ENCODE measurements around the gene CFLAR.
"Not testable (repeated sequence)": the region's sequence is repeated elsewhere in the genome, so short reads cannot be mapped to it uniquely, and the experiment has no call there.

CFLAR gene

DNA sequence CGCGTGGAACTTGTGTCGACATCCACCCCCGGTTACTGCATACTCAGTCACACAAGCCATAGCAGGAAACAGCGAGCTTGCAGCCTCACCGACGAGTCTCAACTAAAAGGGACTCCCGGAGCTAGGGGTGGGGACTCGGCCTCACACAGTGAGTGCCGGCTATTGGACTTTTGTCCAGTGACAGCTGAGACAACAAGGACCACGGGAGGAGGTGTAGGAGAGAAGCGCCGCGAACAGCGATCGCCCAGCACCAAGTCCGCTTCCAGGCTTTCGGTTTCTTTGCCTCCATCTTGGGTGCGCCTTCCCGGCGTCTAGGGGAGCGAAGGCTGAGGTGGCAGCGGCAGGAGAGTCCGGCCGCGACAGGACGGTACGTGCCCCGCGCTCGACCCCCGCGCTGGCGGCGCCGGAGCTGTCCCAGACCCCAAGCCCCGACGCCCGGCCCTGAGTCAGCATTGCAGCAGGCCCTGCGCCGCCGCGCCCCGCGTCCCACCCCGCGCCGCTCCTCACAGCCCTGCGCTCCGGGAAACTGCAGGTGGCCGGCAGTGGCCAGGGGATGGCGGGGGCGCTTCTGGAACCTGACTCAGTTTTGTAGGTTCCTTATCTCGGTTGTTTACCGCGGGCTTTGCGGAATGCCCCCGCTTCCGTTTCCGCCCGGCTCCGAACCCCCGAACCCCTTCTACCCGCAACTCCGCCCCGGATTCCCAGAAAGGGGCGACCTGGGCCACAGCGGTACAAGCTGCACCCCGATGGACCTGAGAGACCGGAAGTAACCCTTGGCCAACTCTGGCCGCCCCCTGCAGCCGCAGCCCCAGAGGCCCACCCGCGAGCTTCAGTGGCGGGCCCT lies at the start of gene CFLAR:
Gene CFLAR, plus strand, starts transcription at position 50 of the 844 bp plus-strand sequence. CDS start 13,702 bp downstream, outside the sequence.
- DNase-seq: peak; percentile 38

DNA sequence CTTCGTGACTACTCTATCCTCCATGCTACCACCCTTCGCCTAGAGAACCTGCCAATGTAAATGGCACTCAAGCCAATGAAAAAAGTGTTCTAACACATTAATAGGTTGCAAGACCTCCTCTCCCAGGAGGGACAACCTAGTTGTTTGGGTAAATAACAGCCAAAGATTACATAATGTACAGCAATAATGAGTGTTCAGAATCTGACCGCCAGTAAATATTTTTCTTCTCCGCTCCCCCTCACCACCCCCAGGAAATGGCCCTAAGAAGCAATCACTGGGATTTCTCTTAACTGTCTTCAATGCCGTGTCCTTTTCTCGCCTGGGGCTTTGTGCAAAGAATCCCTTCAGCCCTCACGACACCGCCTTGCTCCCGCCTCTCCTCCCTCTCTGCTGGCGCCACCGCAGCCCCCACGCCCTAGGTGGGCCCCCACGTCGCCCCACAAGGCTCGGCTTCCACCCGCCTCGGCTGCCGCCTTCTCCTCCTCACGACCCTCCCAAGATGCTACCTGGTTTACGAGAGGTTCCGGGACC lies 45.0 kb upstream of the CFLAR start:
- DNase-seq: peak; percentile 10

DNA sequence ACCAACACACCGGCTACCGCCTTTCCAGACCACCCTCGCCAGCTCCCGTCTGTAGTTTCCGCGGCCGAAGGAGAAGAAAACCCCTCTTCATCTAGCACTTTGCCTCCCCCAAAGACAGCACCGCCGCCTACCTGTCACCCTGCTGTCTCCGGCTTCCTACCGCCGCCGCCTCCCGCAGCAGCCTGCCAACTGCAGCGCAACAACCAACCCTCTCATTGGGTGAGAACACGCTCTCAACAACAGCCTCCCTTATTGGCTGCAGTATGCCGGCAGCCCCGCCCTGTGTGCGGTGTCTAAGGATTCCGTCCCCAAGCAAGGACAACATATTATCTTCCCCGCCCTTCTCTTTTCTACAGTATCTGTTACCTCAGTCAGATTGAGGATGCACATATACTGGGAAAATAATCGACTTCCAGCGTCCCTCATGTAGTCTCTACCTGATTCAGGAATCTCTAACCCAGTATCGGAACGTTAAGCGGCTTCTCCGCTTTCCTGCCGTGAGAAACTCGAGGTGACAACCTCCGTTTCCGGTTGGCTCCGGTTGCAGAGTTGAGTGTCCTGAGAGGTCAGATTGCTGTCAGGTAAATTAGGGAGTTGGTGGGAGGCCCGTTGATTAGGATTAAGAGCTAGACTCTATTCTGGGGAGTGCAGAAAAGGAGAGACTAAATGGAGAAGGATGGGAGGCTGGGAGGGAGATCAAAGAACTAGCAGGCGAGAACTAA lies 44.3 kb upstream of the CFLAR start, which contains the start of the genes HYCC2 and NDUFB3:
Gene HYCC2, minus strand, starts transcription at position 193 of the 722 bp plus-strand sequence. CDS start 47,662 bp downstream, outside the sequence.
Gene NDUFB3, plus strand, starts transcription at position 523 of the 722 bp plus-strand sequence. CDS start 6,882 bp downstream, outside the sequence.
- peak; percentile 87 for DNase-seq

DNA sequence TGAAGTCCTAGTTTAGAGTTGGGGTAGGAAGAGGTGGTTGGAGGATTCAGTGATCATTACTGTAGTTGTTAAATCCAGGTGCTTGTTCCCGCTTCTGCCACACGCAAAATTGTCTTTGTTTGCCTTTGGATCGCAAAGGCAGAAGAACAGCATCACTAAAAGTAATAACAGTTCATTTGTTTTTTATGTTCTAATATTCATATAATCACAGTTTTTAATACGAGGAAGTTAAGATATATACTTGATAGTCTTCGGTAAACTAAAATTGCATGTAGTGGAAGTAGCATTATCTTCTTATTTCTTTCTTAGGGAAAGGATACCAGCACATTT lies 43.8 kb upstream of the CFLAR start:
- no peak for DNase-seq

DNA sequence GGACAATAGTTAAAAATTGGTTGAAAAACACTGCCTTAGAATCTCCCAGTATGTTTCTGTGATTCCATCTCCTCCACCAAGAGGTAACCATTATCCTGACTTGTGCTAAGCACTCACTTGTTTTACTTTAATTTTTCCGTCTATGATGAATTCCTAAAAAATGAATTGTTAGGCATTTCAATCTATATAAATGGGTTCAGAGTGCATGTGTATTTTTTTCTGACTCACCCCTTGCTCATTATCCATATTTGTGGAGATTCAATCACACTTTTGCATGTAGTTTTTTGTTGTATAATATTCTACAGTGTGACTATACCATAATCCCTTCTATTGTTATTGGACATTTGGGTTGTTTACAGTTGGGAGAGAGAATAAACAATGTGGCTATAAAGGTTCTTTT lies 42.9 kb upstream of the CFLAR start:
- DNase-seq: no peak

GRCh38 chr2:201074996-201075395 lies 41.0 kb upstream of the CFLAR start:
- no peak for DNase-seq

GRCh38 chr2:201084863-201085262 lies 31.1 kb upstream of the CFLAR start:
- DNase-seq: no peak

- DNase-seq: no peak
Observed at GRCh38 chr2:201090574-201090973, 25.4 kb upstream of the CFLAR start.

GRCh38 chr2:201093573-201093972 lies 22.4 kb upstream of the CFLAR start:
- DNase-seq: no peak

- no peak for DNase-seq
Observed at GRCh38 chr2:201100497-201100896, 15.5 kb upstream of the CFLAR start.

GRCh38 chr2:201105759-201106158 lies 10.2 kb upstream of the CFLAR start:
- no peak for DNase-seq

GRCh38 chr2:201107624-201108023 lies 8.3 kb upstream of the CFLAR start:
- DNase-seq: no peak

GRCh38 chr2:201108341-201108740 lies 7.6 kb upstream of the CFLAR start:
- DNase-seq: no peak

- no peak for DNase-seq
Observed at GRCh38 chr2:201109186-201109585, 6.8 kb upstream of the CFLAR start.

- DNase-seq: no peak
Observed at GRCh38 chr2:201110615-201111014, 5.3 kb upstream of the CFLAR start.

DNA sequence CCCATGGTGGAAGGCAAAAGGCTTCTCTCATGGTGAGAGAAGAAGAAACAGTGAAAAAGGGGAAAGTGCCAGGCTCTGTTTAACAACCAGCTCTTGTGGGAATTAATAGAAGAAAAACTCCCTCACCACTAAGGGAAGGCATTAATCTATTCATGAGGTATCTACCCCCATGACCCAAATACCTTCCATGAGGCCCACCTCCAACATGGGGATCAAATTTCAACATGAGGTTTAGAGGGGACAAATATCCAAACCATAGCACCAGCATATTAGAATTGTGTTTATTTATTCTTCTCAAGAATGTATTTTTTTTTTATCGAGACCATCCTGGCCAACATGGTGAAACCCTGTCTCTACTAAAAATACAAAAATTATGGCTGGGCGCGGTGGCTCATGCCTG lies 4.9 kb upstream of the CFLAR start:
- no peak for DNase-seq

- DNase-seq: no peak
Observed at GRCh38 chr2:201114350-201114749, 1.6 kb upstream of the CFLAR start.

GRCh38 chr2:201114846-201115245 lies 1.1 kb upstream of the CFLAR start:
- DNase-seq: no peak

GRCh38 chr2:201116959-201117734 lies 1.2 kb downstream of the CFLAR start:
- peak; percentile 18 for DNase-seq

- not testable (repeated sequence) for DNase-seq
Observed at GRCh38 chr2:201117735-201118094, 1.8 kb downstream of the CFLAR start.

GRCh38 chr2:201118121-201118960 lies 2.4 kb downstream of the CFLAR start:
- DNase-seq: peak; percentile 11

All from NCI-H1092 treated with DMSO at 0.1 percent for 48 hours (cell line).